Stimulated activated CD4-positive, alpha-beta T cell treated with anti-CD3 and anti-CD28 coated beads, Interleukin-12 subunit alpha, Interleukin-12 subunit beta, amount 100 ng/mL, for 24 hours (primary cell): Measurements from ENCODE around the gene BAZ1B.
"Not testable (repeated sequence)": the region's sequence is repeated elsewhere in the genome, so short reads cannot be mapped to it uniquely, and the experiment has no call there.

Experiments used
- DNase-seq, 2 experiments: peaks; one replicate each; pipeline ENCODE4 v3.0.0-alpha.2; 2020; ENCODE audit warnings: low read depth in 2 of 2

BAZ1B gene

DNA sequence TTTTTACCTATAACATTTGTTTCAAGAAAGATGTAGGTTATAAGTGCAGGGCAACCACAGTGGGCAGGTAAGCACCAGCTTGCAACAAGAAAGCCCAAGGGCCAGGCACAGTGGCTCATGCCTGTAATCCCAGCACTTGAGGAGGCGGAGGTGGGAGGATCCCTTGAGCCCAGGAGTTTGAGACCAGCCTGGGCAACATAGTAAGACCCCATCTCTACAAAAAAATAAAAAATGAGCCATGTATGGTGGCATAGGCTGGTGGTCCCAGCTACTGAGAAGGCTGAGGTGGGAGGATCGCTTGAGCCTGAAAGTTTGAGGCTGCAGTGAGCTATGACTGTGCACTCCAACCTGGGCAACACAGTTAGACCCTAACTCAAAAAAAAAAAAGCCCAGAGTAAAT, 22.6 kb upstream of the BAZ1B start:
- no peak for DNase-seq

DNA sequence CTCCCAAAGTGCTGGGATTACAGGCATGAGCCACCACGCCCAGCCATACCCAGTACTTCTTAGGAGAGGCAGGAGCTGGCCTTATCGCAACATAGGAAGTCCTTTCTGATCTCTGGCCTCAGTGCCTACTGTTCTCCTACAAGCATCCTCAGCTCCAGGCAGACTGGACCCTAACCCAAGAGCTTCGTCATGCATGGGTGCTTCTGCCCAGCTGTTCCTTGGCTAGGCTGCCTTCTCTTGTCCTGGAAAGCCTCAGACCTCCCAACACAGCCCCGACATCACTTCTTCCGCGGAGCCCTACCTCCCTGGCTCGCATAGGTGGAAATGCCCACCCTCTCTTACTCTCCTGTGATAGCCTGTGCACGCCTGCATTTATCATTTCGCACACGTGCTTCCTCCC, 19.6 kb upstream of the BAZ1B start:
- no peak for DNase-seq

DNA sequence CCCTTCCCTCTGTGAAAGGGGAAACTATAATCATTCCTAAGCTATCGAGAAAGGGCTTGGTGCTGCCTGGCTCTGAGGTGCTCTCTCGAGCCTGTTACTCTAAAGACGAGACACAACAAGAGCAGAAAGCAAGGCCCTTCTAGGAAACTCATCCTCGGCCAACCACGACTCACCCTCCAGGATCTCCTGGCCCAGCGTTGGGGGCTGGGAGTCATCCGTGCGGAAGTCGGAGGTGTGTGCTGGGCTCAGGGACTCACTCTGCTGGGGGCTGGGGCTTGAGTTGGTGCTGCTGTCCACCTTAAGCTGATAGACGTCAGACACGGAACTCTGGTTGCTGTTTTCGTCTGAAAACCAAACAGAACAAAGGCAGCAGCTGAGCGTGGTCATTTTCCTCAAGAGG, 17.6 kb upstream of the BAZ1B start:
- no peak for DNase-seq

DNA sequence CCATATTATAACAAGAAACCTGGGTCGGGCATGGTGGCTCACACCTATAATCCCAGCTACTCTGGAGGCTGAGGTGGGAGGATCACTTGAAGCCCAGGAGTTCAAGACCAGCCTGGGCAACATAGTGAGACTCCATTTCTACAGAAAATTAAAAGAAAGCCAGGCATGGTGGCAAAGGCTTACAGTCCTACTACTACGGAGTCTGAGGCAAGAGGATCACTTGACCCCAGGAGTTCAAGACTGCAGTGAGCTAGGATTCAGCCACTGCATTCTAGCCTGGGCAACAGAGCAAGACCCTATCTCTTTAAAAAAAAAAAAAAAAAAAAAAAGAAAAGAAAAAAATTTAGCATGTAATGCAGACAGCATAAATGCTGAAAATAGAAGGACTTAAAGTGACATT, 16.4 kb upstream of the BAZ1B start:
- not testable (repeated sequence) for DNase-seq

DNA sequence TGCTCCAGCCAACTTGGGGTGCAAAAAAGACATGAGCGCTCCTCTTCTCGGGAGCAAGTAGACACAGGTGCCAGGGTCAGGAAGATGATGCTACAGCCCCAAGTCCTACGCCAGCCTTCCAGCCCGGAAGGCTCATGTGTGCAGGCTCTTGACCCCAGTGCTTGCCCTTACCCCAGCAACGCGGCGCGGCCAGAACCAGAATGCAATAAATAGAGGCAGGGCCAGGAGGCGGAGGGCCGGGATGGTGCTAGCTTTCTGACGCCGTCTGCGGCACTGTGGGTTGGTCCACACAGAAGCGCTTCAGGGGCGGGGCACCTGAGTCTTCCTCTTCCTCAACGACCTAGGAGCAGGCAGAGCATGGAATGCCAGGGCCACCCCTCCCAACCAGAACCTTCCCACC, 15.0 kb upstream of the BAZ1B start:
- no peak for DNase-seq

DNA sequence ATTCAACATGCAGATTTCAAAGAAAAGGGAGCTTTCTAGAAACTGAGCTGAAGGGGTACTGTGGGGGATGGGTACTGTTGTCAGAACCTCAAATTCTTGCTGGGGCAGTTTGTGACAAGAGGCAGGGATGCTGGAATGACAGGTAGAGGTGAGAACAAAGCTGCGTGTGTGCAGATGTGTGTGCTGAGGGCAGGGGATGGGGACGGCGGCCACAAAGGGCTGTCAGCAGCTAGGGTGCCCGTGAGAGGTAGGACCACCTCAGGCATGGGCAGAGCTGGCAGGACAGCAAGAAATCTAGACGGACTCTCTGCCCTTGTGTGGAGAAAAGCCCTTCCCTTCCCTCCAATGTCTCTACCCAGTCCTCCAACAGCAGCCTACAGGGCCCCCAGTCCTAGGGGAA, 14.4 kb upstream of the BAZ1B start:
- no peak for DNase-seq

DNA sequence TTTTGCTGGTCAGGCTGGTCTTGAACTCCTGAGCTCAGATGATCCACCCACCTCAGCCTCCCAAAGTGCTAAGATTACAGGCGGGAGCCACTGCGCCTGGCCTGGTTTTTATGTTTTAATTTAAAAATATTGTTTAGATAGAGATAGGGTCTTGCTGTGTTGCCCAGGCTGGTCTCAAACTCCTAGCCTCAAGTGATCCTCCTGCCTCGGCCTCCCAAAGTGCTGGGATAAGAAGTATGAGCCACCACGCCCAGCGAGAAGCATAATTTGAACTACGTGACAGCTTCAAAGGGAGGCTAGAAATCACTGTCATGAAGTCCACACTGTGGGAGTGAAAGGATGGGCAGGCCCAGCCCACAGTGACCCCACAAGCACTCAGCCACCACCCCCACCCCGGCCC, 13.8 kb upstream of the BAZ1B start:
- not testable (repeated sequence) for DNase-seq

DNA sequence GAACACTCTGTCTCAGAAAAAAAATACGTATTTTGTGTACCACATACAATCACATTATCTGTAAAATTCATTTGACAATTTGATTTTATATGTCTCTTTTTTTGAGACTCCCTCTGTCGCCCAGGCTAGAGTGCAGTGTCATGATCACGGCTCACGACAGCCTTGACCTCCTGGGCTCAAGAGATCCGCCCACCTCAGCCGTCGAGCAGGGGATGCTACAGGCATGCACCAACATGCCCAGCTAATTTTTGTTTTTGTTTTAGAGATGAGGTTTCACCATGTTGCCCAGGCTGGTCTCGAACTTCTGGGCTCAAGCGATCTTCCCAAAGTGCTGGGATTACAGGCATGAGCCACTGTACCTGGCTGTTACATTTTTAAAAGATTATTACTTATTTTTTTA, 11.6 kb upstream of the BAZ1B start:
- no peak for DNase-seq

DNA sequence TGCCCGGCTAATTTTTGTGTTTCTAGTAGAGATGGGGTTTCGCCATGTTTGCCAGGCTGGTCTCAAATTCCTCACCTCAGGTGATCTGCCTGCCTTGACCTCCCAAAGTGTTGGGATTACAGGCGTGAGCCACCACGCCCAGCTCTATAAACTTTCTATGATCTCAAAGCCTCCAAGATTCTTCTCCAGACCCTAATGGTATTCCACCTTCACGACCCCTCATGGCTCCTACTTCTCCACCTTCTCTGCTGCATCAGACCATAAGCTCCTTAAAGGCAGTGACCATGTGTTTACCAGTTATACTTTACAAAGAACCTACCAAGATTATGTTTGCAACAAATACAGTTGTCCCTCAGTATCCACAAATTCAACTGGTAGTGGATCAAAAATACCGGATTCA, 10.1 kb upstream of the BAZ1B start:
- no peak for DNase-seq

DNA sequence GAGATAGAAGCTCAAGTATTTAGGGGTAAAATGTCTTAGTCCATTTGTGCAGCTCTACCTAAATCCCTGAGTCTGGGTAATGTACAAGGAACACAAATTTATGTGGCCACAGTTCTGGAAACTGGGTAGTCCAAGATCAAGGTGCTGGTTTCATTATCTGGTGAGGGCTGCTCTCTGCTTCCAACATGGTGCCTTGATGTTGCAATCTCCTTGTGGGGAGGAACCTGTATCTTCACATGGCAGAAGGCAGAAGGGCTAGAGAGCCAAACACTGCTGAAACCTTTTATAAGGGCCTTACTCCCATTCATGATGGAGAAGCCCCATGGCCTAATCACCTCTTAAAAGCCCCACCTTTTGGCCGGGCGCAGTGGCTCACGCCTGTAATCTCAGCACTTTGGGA, 8.7 kb upstream of the BAZ1B start:
- no peak for DNase-seq

DNA sequence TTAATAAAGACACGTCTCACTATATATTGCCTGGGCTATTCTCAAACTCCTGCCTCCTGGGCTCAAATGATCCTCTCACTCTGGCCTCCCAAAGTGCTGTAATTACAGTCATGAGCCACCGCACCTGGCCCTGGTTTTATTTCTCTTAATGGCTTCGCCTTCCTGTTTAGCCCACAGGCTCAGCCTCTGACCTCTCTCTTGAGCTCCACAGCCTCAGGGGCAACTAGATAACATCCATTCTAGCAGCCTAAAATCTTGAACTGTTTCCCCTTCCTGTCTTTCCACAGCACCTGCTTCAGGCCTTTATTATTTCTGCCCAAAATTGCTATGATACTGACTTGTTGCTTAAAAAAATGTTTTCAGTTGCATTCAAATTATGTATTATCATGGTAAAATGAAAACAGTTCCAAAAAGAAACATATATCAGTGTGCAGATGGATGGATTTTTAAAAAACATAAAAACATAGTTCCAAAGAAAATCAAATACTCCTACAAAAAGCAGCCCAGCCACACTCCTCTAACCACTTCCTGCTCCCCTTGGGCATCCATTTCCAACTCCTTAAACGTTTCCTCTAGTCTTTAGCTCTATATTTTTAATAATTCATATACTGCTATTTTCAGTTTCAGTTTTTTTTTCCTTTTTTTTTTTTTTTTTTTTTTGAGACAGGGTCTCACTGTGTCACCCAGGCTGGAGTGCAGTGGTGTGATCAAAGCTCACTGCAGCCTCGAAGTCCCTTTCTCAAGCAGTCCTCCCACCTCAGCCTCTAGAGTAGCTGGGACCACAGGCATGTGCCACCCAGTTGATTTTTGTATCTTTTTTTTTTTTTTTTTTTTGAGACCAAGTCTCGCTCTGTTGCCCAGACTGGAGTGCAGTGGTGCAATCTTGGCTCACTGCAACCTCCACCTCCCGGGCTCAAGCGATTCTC, 5.1 kb upstream of the BAZ1B start:
- no peak for DNase-seq

DNA sequence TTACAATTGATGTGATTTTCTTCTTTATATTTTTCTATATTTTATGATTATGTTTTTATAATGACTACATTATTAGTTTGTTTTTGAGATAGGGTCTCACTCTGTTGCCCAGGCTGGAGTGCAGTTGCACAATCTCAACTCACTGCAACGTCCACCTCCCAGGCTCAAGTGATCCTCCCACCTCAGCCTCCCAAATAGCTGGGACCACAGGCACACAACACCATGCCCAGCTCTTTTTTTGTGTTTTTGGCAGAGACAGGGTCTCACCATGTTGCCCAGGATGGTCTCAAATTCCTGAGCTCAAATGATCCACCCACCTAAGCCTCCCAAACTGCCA, 4.0 kb upstream of the BAZ1B start:
- not testable (repeated sequence) for DNase-seq

DNA sequence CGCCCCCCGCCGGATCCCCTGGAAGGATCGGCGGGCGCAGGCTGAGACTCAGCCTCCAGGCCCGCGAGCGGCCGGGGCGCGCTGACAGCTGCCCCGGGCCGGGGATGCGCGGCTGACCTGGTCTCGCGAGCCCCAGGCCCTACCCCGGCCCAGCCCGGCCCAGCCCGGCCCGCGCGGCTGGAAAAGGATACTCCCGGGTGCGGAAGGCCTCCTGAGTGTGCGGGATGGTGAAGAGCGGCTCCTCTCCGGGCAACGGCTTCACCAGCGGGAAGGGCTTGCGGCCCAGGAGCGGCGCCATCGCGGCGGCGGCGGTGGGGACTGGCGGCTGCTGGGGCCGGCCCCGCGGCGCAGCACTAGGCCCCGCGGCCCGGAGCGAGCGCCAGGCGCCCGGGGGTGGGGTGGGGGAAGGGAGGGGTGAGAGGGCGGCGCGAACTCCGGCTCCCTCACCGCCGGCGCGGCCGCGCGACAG, 423 bp downstream of the BAZ1B start:
- DNase-seq: no peak

DNA sequence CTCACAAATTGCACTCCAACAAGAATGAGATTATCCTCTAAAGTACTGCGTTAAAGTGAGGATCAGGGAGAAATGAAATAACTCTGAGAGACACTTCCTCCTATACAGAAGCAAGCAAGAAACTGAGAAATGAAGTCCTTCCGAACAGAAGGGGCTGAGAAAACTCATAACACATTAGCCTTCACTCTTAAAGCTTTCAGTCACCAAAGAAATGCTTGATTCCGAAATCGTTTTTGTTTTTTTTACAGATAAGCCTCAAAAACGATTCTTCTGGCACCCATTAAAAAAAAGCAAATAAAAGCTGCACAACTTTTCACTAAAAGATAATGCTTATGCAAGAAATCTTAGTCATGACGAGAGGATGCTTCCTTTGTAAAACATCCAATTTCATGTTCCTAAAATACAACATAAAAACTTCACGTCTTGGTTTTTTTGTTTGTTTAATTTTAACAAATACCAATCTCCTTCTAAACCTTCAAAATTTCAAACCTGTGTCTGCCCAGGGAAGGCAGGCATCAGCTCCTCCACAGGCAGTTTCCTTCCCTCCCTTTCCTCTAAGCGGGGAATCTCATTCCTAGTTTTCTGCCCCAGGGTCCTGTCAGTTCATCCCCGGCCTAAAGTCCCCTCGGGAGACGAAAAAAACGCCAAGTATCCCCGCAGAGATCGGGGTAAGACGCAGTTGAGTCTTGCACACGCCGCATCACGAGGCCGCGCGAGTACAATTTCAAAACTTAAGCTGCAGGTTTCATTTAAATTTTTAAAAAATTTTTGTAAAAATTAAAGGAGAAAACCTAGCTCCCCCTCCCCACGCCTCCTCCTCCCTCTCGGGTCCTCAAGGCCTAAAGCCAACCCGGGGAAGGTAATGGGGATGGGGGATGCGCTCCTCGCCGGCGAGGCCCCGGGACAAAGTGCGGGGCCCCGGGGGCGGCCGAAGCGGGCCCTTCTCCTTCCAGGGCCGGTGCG, 1.1 kb downstream of the BAZ1B start:
- no peak for DNase-seq

DNA sequence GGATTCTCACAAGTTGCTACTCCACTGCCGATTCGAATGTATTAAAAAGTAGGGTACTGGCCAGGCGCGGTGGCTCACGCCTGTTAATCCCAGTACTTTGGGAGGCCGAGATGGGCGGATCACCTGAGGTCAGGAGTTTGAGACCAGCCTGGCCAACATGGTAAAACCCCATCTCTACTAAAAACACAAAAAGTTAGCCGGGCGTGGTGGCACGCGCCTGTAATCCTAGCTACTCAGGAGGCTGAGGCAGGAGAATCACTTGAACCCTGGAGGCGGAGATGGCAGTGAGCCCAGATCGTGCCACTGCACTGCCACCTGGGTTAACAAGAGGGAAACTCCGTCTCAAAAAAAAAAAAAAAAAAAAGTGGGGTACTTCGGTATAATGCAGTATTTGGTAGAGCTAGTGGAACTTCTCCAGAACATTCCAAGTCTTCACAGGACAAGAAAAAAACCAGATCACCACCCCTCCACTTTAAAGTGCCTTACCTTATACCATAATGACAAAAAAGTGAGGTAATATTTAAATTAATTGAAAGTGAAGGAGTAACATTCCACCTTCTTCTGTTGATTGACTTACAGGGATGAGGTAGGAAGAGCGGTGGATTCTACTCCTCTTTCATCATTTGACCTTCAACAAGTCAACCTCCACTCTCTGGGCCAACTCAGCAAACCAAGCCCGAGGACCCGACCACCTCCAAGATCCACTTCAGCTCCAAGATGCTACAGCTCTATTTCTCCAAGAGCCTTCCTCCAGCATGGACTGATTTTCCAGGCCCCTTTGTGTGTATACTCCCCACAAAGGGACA, 2.0 kb downstream of the BAZ1B start:
- DNase-seq: no peak

DNA sequence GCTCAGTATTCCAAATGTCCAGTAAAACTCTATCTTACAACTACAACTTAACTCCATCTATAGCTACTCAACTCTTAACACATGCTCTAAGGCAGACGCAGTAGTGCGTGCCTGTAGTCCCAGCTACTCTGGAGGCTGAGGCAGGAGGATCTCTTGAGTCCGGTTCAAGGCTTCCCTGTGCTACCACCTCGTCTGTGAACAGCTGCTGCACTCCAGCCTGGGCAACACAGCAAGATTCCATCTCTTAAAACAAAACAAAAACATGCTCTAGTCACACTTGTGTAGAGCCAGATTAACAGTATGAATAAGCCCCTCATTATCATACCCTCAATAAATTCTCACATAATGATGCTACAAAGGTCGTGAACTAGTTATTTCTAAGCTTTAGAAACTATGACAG, 3.6 kb downstream of the BAZ1B start:
- no peak for DNase-seq

DNA sequence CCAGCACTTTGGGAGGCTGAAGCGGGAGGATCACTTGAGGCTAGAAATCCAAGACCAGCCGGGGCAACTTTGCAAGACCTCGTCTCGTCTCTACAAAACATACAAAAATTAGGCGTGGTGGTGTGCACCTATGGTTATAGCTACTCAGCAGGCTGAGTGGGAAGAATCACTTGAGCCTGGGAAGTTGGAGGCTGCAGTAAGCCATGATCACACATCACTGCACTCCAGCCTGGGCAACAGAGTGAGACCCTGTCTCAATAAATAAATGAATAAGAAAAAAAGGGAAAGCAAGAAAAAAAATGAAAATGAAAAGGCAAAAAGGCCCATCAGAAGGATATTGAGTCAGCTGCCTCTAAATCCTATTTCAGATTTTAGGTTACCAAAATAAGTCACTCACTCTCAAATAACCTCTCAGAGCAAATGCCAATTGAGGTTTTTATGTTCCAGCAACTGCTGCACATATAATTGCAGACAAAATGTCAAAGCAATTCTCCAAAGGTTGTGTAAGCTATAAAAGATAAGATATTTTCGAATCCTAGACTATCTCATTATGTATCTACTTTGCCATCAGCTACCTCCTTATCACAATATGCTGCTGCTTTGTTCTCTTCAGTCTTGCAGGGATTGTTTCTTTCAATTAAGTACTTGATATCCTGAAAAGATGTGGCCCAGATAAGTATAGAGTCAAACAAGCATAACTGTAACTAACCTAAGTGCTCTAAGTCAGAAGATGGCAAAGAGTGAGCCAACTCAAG, 4.7 kb downstream of the BAZ1B start:
- no peak for DNase-seq

DNA sequence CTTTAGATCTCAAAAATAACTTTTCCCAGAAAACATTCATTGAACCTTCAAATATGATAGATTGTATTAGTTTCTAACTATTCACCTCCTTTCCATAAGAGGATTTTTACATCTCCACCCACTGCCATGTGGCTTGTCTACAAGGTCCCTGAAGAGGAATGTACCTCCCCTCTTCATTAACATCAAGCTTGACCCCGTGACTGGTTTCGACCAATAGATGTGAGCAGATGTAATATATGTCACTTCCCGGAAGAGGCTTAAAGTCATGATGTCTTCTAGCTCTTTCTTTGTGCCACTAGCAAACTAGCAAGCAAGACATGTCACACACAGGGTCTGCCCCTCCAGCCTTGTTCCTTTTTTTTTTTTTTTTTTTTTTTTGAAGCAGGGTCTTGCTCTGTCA, 6.9 kb downstream of the BAZ1B start:
- no peak for DNase-seq

DNA sequence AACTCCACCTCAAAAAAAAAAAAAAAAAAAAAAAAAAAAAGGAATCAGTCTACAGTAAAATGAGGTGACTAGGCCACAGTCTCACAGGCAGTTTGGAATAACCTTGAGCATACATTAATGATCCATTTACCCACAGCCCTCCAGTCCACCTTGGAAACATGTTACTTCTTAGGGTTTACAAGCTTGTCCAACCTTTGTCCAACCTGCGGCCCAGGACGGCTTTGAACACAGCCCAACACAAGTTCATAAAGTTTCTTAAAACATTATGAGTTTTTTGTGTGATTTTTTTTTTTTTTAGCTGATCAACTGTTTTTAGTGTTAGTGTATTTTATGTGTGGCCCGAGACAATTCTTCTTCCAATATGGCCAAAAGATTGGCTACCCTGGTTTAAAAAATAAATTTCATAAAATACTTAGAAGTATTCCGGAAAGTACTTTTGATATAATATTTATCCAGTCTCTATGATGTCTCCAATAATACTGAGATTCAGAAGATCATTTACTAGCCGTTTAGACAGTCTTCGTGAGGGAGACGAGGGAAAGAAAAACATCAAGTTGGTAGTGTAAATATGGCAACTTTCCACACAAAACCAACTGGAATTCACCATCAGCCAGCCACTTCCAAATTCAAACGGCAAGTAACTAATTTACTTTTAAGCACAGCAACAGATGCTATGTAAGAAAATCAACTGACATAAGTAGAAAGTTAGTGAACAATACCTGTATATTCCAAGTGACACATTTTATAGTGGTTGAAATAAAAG, 9.9 kb downstream of the BAZ1B start:
- DNase-seq: no peak

DNA sequence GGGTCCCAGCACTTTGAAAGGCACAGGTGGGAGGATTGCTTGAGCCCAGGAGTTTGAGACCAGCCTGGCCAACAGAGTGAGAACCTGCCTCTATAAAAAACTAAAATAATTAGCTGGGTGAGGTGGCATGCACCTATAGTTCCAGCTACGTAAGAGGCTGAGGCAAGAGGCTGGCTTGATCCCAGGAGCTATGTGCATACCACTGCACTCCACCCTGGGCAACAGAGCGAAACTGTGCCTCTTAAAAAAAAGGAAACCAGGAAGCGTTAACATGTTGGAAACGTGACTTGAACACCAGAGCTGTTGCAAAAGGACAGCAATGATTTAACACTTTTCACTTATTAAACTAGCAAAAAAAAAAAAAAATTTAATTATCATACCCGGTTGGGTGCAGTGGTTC, 12.6 kb downstream of the BAZ1B start:
- DNase-seq: no peak
